Activated CD4-positive, alpha-beta T cell treated with anti-CD3 and anti-CD28 coated beads for 4 hours (primary cell): ENCODE measurements around the gene EXOC4.
"Not testable (repeated sequence)": the region's sequence is repeated elsewhere in the genome, so short reads cannot be mapped to it uniquely, and the experiment has no call there.

Source experiments
- DNase-seq, 2 donors: peaks; one replicate each; pipeline ENCODE4 v3.0.0-alpha.2; 2020

The EXOC4 gene

GRCh38 chr7:133278975-133279374, 26.1 kb downstream of the EXOC4 start:
- not testable (repeated sequence) for DNase-seq

- no peak for DNase-seq
Observed at GRCh38 chr7:133282094-133282493, 29.2 kb downstream of the EXOC4 start.

GRCh38 chr7:133284092-133284491, 31.2 kb downstream of the EXOC4 start:
- no peak for DNase-seq

GRCh38 chr7:133288970-133289369, 36.1 kb downstream of the EXOC4 start:
- DNase-seq: no peak

GRCh38 chr7:133290041-133290440, 37.2 kb downstream of the EXOC4 start:
- DNase-seq: no peak

GRCh38 chr7:133290676-133291333, 37.9 kb downstream of the EXOC4 start:
- no peak for DNase-seq

- no peak for DNase-seq
Observed at GRCh38 chr7:133292631-133293030, 39.8 kb downstream of the EXOC4 start.

GRCh38 chr7:133293384-133294160, 40.7 kb downstream of the EXOC4 start:
- no peak for DNase-seq

GRCh38 chr7:133294234-133294633, 41.4 kb downstream of the EXOC4 start:
- no peak for DNase-seq

GRCh38 chr7:133295484-133295883, 42.6 kb downstream of the EXOC4 start:
- DNase-seq: no peak

GRCh38 chr7:133297093-133297492, 44.2 kb downstream of the EXOC4 start:
- DNase-seq: no peak

GRCh38 chr7:133298080-133298479, 45.2 kb downstream of the EXOC4 start:
- no peak for DNase-seq

GRCh38 chr7:133299676-133300075, 46.8 kb downstream of the EXOC4 start:
- no peak for DNase-seq

GRCh38 chr7:133300088-133300487, 47.2 kb downstream of the EXOC4 start:
- DNase-seq: no peak

- DNase-seq: no peak
Observed at GRCh38 chr7:133300811-133301210, 47.9 kb downstream of the EXOC4 start.

- DNase-seq: no peak
Observed at GRCh38 chr7:133301444-133301843, 48.6 kb downstream of the EXOC4 start.

- no peak for DNase-seq
Observed at GRCh38 chr7:133303372-133303771, 50.5 kb downstream of the EXOC4 start.

GRCh38 chr7:133303931-133304330, 51.1 kb downstream of the EXOC4 start:
- DNase-seq: no peak

GRCh38 chr7:133309333-133309732, 56.5 kb downstream of the EXOC4 start:
- no peak for DNase-seq

GRCh38 chr7:133310232-133310862, 57.5 kb downstream of the EXOC4 start:
- no peak for DNase-seq

GRCh38 chr7:133313575-133313974, 60.7 kb downstream of the EXOC4 start:
- no peak for DNase-seq

- DNase-seq: no peak
Observed at GRCh38 chr7:133314084-133314483, 61.2 kb downstream of the EXOC4 start.

- DNase-seq: no peak
Observed at GRCh38 chr7:133315332-133316040, 62.6 kb downstream of the EXOC4 start.
